ENCODE data around the gene EGLN3.
"Not testable (repeated sequence)": the region's sequence is repeated elsewhere in the genome, so short reads cannot be mapped to it uniquely, and the experiment has no call there.

The EGLN3 gene

DNA sequence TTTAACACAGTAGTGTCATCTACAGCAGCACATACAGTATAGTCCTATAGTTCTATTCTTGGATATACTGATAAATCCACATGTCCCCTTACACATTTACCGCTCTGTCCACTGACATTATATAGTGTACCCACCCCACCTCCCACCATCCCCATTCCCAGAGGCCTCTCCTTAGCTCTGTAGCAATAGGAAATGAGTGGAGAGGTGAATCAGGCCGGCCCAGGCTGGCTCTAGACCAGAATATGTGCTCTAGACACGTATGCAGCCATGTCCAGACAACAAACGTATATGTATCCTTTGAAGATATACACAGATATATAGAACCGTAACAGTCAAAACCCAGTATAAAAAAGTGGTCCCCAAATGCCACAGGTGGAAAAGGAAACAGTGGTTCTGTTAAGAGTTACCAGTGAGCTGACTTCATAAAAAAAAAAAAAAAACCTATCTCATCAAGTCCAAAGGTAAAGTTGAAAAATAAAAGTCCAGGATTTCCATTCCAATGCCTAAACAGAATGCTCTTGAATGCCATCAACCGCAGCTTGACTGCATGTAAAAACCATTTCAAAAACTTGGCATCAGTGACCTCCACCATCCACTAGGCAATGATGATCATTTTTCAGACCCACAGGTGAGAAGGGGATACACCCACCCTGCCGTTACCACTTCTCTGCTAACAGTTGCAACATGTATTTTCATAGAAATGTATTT lies 16.7 kb downstream of the EGLN3 start:
- DNase-seq = no peak

DNA sequence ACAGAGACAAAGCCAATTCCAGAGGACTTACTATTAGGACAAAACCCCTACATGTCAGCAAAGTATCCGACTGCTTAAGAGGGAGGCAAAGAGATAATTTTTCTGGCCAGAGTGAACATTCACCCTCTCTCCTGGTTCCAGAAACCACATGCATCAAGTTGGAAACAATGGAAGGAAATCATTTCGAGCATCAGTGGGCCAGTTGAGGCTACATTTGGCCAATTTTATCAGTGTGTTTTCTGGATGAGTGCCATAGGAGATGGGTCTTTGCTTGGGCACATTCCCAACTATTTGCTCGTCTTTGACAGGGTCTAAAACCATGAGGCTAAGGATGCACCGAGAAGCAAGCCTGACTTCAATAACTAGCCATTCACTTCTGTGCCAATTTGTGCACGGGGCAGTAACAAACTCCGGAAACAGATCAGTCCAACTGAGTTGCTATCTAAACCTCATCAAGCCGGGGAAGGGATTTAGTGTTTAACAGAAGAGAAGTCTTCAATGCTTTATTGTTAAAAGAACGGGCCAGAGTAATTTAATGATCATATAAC lies 17.4 kb downstream of the EGLN3 start:
- no peak for DNase-seq

DNA sequence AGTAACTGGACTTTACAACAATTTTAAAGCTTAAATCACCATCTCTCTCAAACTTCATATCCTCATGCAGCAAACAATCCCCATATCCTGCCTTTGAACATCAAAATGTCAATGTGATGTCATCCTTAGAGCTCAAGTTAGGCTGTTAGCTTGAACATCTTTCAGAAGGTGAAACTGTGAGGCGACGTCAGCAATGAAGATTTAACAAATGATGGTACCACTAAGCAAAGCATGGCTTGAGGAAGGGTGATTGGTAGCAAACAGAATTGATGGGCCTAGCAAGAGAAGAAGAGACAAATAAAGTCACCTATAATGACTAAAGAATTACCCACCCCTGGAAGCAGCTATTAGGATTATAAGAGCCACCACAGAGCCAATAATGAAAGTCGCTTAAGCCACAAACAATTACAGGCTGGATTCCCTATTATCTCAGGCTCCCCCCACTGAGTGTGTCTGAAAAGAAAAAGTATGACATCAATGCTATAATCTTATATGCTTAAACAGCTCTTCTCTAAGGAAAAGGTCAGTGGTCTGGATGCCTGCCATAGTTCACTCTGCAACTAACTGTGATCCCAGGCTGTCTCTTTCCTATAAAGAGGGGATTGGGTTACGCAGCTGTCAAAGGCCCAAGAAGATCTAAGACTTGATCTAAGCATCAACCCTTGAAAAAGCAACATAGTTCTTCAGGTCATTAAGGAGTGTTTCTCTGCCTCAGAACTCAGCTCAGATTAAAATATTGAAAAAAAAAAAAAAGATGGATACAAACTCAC lies 18.1 kb downstream of the EGLN3 start:
- no peak for DNase-seq

DNA sequence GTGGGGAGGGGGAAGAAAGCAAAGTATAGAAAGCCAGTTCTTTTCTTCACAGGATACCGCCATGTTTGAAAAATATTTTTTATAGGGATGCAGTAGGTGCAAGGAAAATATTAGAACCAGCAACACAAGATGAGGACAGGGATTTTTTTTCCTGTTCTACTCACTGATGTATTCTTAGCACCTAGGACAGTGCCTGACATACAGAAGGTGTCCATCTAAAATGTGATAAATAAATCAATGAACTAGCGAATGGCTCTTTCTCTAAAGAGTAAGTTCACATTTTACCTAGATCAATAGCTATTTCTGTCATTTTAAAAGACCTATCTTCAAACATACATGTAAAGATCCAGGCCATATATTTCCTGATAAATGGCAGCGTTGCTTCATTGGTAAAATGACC lies 18.8 kb downstream of the EGLN3 start:
- DNase-seq = no peak

DNA sequence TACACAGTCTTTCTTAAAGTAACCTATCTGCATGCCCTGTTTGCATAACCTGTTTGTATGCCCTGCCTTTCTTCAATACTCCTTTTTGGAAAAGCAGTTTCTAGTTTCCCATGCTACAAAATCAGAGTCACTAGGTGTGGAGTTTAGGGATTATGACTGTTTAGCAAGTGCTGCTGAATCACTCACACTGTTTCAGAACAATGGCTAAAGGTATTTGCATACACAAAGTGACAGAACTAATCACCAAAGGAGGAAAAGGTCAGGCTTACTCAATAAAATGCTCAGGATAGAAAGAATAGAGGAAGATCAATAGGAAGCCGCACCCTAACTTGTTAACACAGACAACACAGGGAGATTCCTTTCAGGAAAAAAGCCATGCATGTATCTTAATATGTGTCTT lies 19.4 kb downstream of the EGLN3 start:
- DNase-seq = no peak

DNA sequence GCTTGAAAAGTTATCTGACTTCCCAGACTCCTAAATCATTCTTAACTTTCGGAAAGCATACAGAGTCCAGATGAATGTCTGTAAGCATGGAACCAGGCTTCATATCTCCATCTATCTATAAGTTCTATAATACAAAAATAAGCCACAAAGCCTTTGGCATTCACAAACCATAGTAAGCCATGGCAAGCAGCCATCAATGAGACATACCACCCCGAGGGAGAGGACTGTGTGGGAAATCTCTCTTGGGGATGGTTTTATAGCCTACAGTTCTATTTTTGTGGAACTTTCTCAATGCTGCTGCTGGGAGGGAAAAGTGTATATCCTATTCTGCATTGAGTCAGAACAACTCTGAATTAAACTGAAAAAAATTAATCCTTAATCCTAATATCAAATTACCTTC lies 20.4 kb downstream of the EGLN3 start:
- DNase-seq = no peak

DNA sequence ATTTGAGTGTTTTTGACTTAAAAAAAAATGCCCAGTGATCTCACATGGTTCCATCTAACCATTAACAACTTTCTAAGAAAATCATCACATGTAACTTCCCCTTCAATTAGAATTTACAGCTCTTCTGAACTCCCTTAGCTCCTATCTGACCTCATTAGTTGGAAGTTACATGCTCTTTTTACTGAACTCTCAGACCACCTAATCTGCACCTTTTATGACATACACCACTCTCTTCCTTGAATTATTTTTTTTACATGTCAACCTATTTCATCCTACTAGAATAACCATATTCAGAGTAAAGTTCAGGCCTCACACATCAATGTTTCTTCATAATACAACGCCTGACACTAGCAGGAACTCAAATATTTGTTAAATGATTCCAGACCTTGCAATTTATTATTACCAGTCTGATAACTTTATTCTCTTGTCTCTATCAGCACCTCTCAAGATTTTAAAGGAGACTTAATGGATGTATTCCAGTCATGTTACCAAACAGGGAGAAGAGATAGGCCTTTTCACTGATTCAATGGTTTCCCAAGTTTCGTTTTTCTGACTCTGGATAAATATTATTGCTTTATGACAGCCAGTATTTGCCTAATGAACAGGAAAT lies 21.0 kb downstream of the EGLN3 start:
- DNase-seq = no peak

DNA sequence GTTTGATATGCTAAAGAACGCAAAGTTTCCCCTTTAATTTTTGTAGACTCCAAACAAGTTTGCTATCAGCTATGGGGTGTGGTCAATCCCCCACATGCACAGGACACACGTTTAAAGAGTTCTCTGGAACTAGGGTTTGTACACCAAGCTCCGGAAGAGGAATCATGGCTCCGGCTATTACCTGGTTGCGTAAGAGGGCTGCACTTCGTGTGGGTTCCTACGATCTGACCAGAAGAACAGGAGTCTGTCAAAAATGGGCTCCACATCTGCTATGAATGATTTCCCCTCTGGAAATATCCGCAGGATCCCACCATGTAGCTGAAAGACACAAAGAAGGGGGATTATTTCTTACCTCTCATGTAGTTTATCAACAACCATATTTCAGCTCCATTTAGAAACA lies 22.0 kb downstream of the EGLN3 start:
- DNase-seq = no peak

DNA sequence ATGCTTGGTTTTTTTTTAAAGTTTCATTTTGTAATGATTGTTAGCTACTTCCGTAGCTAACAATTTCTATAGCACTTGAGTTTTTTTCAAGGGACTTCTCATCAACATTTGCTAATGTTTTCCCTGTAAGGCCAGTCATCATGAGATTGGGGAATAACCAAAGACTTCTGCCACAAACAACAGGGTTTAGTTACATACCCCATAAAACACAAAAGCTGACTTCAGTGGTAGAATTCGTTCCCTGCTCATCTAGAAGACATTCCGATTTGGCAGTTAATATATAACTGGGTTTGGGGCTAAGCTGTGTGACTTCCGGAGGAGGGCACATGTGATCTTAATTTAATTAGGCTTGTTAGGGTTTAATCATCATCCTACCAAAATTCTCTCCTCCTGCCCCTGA lies 22.9 kb downstream of the EGLN3 start:
- no peak for DNase-seq

DNA sequence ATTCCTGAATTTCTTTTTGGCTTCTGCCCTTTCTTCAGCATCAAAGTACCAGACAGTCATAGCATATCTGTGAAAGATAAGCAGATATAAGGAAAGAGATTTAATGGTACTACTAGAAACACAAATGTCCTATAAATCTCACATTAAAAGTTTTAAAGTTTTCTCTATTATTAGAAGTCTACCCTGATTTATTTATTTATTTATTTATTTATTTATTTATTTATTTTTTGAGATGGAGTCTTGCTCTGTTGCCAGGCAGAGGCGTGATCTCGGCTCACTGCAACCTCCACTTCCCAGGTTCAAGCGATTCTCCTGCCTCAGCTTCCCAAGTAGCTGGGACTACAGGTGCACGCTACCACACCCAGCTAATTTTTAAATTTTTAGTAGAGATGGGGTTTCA lies 23.9 kb downstream of the EGLN3 start:
- DNase-seq = not testable (repeated sequence)

DNA sequence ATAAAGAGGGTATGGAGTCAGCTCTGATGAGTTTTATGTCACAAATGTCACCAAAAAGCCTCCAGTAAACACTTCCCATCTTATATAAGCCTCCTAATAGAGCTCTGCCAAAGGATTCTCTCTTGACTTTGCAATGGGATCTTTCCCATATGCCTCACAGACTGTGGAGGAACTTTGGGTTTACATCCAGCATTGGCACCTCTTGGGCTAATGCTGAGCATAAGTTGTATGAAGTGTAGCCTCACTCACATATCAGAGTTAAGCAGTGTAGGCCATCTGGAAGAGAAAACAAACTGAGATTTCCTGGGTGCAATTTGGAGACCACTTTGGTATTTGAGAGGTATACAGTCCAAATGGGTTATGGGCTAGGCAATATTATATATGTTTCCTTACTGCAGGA lies 24.9 kb downstream of the EGLN3 start:
- DNase-seq = no peak

DNA sequence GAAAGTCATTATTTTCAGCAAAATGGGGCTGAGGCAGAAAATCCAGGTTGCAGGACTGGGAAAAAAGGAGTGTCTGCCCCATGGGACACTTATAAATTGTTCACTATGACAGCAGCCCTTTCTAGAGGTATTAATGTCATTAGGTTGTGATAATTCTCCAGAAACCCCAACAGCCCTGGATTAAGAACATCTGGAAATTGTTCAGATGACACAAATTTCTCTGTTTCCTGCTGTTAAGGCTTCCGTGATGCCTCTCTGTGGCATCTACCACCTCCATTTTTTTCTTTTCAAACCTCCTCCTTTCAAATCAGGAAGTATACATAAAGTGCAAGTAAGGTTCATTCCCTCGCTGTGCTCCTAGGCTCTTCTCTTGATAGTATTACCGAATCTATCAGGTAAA lies 25.6 kb downstream of the EGLN3 start:
- DNase-seq = no peak

DNA sequence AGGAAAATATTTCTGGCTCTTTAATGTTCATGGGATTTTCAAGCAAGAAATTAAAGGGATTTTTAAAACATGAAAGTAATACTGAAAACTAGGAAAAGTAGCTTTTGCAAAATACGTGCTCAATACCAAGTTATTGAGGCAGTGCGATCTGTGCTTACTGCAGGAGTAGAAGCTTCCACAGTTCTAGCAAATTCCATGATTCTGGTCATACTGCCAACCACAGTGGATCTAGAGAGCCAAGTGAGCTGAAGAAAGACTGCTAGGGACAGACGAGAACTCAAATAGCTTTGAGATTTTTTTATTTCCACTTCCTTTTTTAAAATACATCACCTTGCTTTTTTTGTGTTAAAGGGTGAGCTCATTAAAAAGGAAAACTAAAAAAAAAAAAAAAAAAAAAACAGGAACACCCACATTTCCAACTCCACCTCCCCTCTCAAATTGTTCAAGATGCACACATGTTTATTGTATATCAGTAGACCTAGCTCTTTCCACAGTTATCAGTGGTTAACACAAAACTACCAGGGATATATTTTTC lies 26.2 kb downstream of the EGLN3 start:
- DNase-seq = no peak

DNA sequence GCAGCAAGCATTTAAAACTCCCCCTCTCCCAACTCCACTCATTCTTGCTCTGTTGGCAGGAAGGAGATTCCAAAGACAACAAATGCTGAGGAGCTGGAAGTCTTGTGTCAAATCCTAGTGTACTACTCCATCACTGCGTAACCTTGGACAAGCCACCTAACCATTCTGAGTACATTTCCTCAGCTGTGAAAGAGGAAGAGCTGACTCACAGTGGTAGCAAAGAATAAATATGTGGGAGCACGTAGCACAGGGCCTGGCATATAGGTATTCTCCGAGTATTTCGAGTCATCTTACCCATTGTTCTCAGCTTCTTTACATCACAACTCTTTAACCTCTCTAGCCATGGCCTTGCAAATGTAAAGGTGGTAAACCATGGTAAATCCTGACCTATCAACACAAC lies 28.7 kb downstream of the EGLN3 start:
- no peak for DNase-seq

DNA sequence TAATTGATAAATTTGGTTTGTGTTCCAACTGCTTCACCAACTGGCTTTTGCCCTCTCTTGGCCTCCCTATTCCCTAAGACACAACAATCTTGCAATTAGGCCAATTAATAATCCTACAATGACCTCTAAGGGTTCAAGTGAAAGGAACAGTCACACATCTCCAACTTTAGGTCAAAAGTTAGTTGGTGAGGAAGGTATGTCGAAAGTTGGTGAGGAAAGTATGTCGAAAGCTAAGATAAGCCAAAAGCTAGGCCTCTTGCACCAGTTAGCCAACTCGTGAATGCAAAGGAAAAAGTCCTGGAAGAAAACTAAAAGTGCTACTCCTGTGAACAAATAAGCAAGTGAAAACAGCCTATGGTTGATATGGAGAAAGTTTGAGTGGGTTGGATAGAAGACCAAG lies 32.6 kb downstream of the EGLN3 start:
- DNase-seq = no peak

DNA sequence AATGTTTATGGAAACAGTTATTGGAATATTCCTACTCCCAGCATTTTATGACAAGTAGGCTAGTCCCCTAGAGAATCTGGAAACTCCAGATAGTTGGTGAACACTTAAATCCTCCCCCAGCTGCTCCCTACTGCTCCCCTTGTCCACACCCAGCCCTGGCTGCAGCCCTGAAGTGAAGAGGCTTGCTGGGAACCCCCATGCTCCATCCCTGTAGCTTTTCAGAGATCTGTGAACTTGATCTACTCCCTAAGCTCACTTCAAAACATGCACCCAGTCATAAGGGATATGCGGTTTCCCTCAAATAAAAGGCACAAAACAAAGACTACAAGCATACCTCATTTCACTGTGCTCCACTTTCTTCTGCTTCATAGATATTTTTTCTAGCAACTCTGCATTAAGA lies 33.2 kb downstream of the EGLN3 start:
- DNase-seq = no peak

DNA sequence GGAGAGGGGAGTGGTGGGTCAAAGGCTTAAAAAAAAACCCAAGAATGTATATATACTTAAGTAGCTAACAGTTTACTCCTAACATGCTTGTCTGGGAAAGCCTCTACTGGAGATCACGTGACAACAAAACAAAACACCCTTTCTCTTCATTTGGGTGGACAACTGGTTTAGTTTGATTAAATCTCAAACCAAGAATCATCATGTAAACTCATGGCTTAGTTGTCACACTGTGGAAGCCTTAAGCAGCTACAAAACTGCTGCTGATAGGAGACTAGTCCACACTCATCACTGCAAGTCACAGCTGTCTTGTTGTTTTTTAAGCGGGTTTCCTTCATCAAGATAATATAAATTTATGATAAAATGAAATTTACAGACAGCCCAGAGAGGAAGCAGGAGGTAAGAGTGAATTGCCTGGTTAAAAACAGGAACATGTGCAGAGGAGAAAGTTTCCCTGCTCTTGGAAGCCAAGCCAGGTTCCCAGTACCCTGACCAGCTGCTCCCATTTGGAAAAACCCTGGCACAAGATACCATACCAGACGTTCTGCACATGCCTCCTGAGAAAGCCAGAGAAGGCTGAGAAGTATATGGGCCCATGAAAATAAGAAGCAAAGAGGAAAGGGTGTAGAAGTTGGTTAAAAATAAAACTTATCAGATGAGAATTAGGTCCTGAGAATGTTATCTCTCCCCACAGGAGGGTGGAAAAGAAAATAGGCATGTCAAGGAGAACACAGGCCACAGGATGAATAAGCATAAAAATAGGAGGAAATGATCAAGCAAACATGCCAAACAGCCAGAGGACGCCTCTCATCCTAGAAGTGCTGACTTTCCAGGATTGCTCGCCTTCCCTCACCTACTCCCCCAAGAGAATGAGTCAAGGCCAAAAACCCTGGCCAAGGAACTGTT lies 34.0 kb downstream of the EGLN3 start:
- DNase-seq = no peak

DNA sequence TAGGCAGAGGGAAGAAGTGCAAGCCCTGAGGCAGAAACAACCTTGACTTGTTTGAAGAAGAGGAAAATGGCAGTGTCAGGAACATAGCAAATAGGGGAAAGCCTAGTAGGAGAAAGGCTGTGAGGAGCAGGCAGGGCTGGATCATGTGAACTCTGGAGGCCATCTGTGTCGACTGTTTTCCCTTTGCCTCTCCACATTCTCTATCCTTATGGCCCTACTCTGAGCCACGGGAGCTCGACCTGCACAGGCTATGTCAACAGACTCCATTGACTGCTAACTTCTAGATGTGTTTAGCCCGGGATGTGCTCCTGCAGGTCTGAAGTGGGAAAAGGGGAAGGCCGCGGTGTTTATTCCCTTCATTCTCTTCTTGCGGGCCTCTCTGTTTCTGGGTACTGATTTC lies 35.2 kb downstream of the EGLN3 start:
- DNase-seq = no peak

DNA sequence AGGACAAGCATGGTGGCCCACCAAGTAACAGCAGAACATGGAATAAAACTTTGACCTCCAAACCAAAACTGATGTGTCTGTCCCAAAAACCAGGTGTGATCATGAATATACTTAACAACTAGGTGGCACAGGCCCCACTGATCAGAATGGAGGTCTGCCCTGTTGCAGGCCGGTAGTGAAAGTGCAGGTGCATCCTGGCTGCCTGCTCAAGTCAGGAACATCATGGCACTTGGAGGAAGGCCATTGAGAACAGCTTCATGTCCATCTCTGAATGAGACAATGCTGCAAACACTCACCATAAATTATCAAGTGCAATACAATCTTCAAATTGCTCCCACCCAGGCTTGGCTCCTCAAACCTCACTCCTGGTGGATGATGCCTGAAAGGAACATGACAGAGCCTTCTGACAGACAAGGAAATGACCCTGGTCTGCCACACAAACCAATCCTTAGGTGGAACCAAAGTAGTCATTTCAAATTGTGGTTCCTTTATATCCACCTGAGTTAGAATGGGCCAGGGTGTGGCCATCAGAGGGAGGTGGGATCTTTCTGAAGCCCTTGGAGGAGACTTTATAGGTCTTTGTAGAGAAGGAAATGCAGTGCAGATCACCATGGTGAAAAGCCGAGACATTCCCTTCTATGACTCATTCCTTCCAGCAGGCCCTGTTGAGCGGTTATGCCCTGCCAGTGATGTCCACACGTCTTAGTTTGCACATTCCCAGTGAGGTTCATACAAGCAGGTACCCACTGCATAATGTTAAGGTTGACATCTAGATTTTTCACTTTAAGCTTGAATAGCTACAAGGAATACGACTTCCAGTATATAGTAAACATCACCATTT lies 36.0 kb downstream of the EGLN3 start:
- DNase-seq = no peak

DNA sequence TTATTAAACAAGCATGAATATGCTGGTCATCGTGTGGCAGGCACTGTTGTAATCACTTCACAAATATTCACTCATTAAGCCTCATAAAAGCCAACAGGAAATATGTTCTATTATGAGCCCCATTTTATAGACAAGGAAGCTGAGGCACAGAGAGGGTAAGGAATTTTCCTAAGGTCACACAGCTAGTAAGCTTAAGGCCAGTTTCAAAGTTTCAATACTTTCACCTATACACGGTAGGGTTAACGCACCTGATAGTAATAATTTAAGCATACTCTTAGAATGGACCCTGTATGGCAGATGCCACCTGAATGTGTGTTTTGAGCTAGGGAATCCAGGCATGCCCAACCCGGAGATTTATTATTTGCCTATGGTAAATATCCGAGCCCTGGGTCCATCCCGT lies 39.8 kb downstream of the EGLN3 start:
- no peak for DNase-seq

DNA sequence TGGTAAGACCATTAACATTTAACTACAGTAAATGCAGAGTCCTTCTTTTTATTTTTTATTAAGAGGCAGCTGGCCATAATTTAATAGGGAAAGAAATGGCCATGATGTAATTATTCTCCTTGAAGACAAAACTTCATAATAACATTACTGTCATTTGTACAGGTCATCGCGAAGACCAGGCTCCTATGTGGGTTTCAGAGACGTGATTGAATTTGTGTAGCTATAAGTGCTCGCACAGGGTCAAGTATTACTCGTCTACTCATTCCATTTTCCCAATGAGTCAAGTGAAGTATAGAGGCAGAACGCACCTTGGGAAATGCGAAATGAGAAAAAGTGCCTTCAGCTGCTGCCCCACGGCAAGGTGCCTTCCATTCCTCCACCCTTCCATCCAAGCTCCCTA lies 40.4 kb downstream of the EGLN3 start:
- no peak for DNase-seq
